ENCODE measurements around the gene ETFB. TPM values are rescaled to one million over a fixed set of nuclear protein-coding genes. Genes with fewer than 3 reads are reported as not detected.

The ETFB gene
- total RNA-seq, 2 donors from 2014 or later, result 32.7 to 56.5 TPM

GRCh38 chr19:51324167-51324481, 42.1 kb downstream of the ETFB start:
- Histone ChIP-seq H3K4me3 (no peak overlapping the region), H3K4me1 (ENCODE audit: control insufficient read depth in 1 of 2, low read depth in 2 of 2) (no peaks in the 10 kb centered on the region), H3K27me3 (replicated peaks; ENCODE audit: insufficient read depth) (no peaks in the 10 kb centered on the region), H3K36me3 (no peaks in the 10 kb centered on the region), H3K27ac (no peak overlapping the region), H3K9me3 (no peaks in the 10 kb centered on the region)
- ATAC-seq (ENCODE audit: insufficient number of reproducible peaks, low FRiP score, low read depth), result no peak
- DNase-seq (ENCODE audit: low spot score), result no peak
- TF ChIP-seq CTCF (IDR thresholded peaks at IDR 0.05), result no peak

GRCh38 chr19:51323481-51324166, 42.6 kb downstream of the ETFB start:
- DNase-seq (ENCODE audit: low spot score), result no peak
- H3K4me1 ChIP-seq (ENCODE audit: control insufficient read depth in 1 of 2, low read depth in 2 of 2), result no peaks in the 10 kb centered on the region
- H3K4me3 ChIP-seq, result no peak overlapping the region
- no peak for TF ChIP-seq CTCF (IDR thresholded peaks at IDR 0.05)
- H3K27ac ChIP-seq, result no peak overlapping the region
- H3K36me3 ChIP-seq, result no peaks in the 10 kb centered on the region
- no peak for ATAC-seq (ENCODE audit: insufficient number of reproducible peaks, low FRiP score, low read depth)
- H3K9me3 ChIP-seq, result no peaks in the 10 kb centered on the region
- H3K27me3 ChIP-seq (replicated peaks; ENCODE audit: insufficient read depth), result no peaks in the 10 kb centered on the region

GRCh38 chr19:51321799-51322198, 44.4 kb downstream of the ETFB start:
- Histone ChIP-seq H3K4me3 (no peak overlapping the region), H3K27me3 (replicated peaks; ENCODE audit: insufficient read depth) (no peaks in the 10 kb centered on the region), H3K4me1 (ENCODE audit: control insufficient read depth in 1 of 2, low read depth in 2 of 2) (no peaks in the 10 kb centered on the region), H3K9me3 (no peaks in the 10 kb centered on the region), H3K27ac (no peak overlapping the region), H3K36me3 (no peaks in the 10 kb centered on the region)
- no peak for DNase-seq (ENCODE audit: low spot score)
- no peak for TF ChIP-seq CTCF (IDR thresholded peaks at IDR 0.05)
- ATAC-seq (ENCODE audit: insufficient number of reproducible peaks, low FRiP score, low read depth), result no peak

GRCh38 chr19:51320280-51320657, 45.9 kb downstream of the ETFB start:
- no peak for DNase-seq (ENCODE audit: low spot score)
- Histone ChIP-seq H3K4me3 (no peak overlapping the region), H3K27me3 (replicated peaks; ENCODE audit: insufficient read depth) (no peaks in the 10 kb centered on the region), H3K9me3 (no peaks in the 10 kb centered on the region), H3K27ac (no peak overlapping the region), H3K4me1 (ENCODE audit: control insufficient read depth in 1 of 2, low read depth in 2 of 2) (no peaks in the 10 kb centered on the region), H3K36me3 (no peaks in the 10 kb centered on the region)
- ATAC-seq (ENCODE audit: insufficient number of reproducible peaks, low FRiP score, low read depth), result no peak
- TF ChIP-seq CTCF (IDR thresholded peaks at IDR 0.05), result no peak

- H3K27ac ChIP-seq, result no peak overlapping the region
- H3K36me3 ChIP-seq, result no peaks in the 10 kb centered on the region
- no peak for TF ChIP-seq CTCF (IDR thresholded peaks at IDR 0.05)
- ATAC-seq (ENCODE audit: insufficient number of reproducible peaks, low FRiP score, low read depth) (no peak), DNase-seq (ENCODE audit: low spot score) (no peak)
- no peaks in the 10 kb centered on the region for H3K9me3 ChIP-seq
- no peaks in the 10 kb centered on the region for H3K27me3 ChIP-seq (replicated peaks; ENCODE audit: insufficient read depth)
- no peaks in the 10 kb centered on the region for H3K4me1 ChIP-seq (ENCODE audit: control insufficient read depth in 1 of 2, low read depth in 2 of 2)
- H3K4me3 ChIP-seq, result no peak overlapping the region
Measured at GRCh38 chr19:51319649-51320279, 46.4 kb downstream of the ETFB start.
